H9 (cell line): ENCODE data around the gene SMNDC1. TPM values are rescaled to one million over a fixed set of nuclear protein-coding genes. Genes with fewer than 3 reads are reported as not detected.

Experiments
- DNase-seq: peaks from one replicate; pipeline ENCODE4 v3.0.0-alpha.2; 2017
- H2AFZ ChIP-seq: one replicate; pipeline ENCODE4 v1.6.1; 2013; ENCODE audit warnings: mild to moderate bottlenecking, low read length, control low read depth, moderate library complexity
- H2AK5ac ChIP-seq: 2 replicates; pipeline ENCODE4 v1.6.1; 2013; ENCODE audit warnings: low read length, control low read depth, mixed read lengths; ENCODE audit not compliant: insufficient read length
- H2BK120ac ChIP-seq: one replicate; pipeline ENCODE4 v1.6.1; 2013; ENCODE audit warnings: low read depth, mild to moderate bottlenecking, low read length, control low read depth, inconsistent platforms; ENCODE audit not compliant: poor library complexity, severe bottlenecking
- H2BK12ac ChIP-seq: 2 replicates; pipeline ENCODE4 v1.6.1; 2013; ENCODE audit warnings: low read length, control low read depth, mixed read lengths, low read depth; ENCODE audit not compliant: insufficient read length
- H2BK15ac ChIP-seq: 2 replicates; pipeline ENCODE4 v1.6.1; 2013; ENCODE audit warnings: low read depth, low read length, control low read depth
- H2BK20ac ChIP-seq: one replicate; pipeline ENCODE4 v1.6.1; 2013; ENCODE audit warnings: low read depth, mild to moderate bottlenecking, low read length, control low read depth, inconsistent platforms; ENCODE audit not compliant: poor library complexity, severe bottlenecking
- H2BK5ac ChIP-seq: 2 replicates; pipeline ENCODE4 v1.6.1; 2013; ENCODE audit warnings: low read length, control low read depth, mixed read lengths; ENCODE audit not compliant: insufficient read length
- H3K14ac ChIP-seq: 2 replicates; pipeline ENCODE4 v1.6.1; 2013; ENCODE audit warnings: low read length, control low read depth; ENCODE audit not compliant: insufficient read depth
- H3K18ac ChIP-seq: 2 replicates; pipeline ENCODE4 v1.6.1; 2013; ENCODE audit warnings: low read depth, mild to moderate bottlenecking, mixed read lengths, low read length, control low read depth; ENCODE audit not compliant: insufficient read length
- H3K23ac ChIP-seq: 2 replicates; pipeline ENCODE4 v1.6.1; 2013; ENCODE audit warnings: low read length, control low read depth, mixed read lengths, low read depth; ENCODE audit not compliant: insufficient read length
- H3K23me2 ChIP-seq: 2 replicates; pipeline ENCODE4 v1.6.1; 2013; ENCODE audit warnings: low read depth, mild to moderate bottlenecking, mixed read lengths, low read length, control low read depth; ENCODE audit not compliant: insufficient read length, poor library complexity, severe bottlenecking
- H3K27ac ChIP-seq: 2 replicates; pipeline ENCODE4 v1.5.1; 2013; ENCODE audit warnings: low read length, control low read depth, mixed read lengths, low read depth; ENCODE audit not compliant: insufficient read length
- H3K27me3 ChIP-seq: 2 replicates; pipeline ENCODE4 v1.6.1; 2013; ENCODE audit warnings: low read length, control low read depth, inconsistent platforms; ENCODE audit not compliant: insufficient read depth
- H3K4ac ChIP-seq: 2 replicates; pipeline ENCODE4 v1.6.1; 2013; ENCODE audit warnings: low read depth, mild to moderate bottlenecking, control low read depth, inconsistent platforms, low read length, moderate library complexity
- H3K4me1 ChIP-seq: 2 replicates; pipeline ENCODE4 v1.6.1; 2013; ENCODE audit warnings: low read length, control low read depth, inconsistent platforms; ENCODE audit not compliant: insufficient read depth
- H3K4me2 ChIP-seq: 2 replicates; pipeline ENCODE4 v1.6.1; 2013; ENCODE audit warnings: low read length, control low read depth, mixed read lengths; ENCODE audit not compliant: insufficient read length, insufficient read depth
- H3K56ac ChIP-seq: 2 replicates; pipeline ENCODE4 v1.6.1; 2013; ENCODE audit warnings: low read depth, mild to moderate bottlenecking, mixed read lengths, low read length, control low read depth; ENCODE audit not compliant: insufficient read length
- H3K79me1 ChIP-seq: 2 replicates; pipeline ENCODE4 v1.6.1; 2013; ENCODE audit warnings: low read depth, mild to moderate bottlenecking, moderate library complexity, low read length, control low read depth, inconsistent platforms; ENCODE audit not compliant: insufficient read depth, poor library complexity, severe bottlenecking
- H3K79me2 ChIP-seq: 2 replicates; pipeline ENCODE4 v1.6.1; 2013; ENCODE audit warnings: low read length, control low read depth, inconsistent platforms; ENCODE audit not compliant: insufficient read depth
- H3K9ac ChIP-seq: 2 replicates; pipeline ENCODE4 v1.6.1; 2013; ENCODE audit warnings: low read length, control low read depth, mixed read lengths; ENCODE audit not compliant: insufficient read length; ENCODE audit errors: extremely low read depth
- H3K9me3 ChIP-seq: one replicate; pipeline ENCODE4 v1.6.1; 2013; ENCODE audit warnings: low read depth, low read length, inconsistent platforms; ENCODE audit not compliant: control insufficient read depth
- H3T11ph ChIP-seq: one replicate; pipeline ENCODE4 v1.6.1; 2013; ENCODE audit warnings: mild to moderate bottlenecking, low read length, control low read depth, inconsistent platforms
- H4K20me1 ChIP-seq: one replicate; pipeline ENCODE4 v1.6.1; 2013; ENCODE audit not compliant: control insufficient read depth, insufficient read length, insufficient read depth
- H4K5ac ChIP-seq: 2 replicates; pipeline ENCODE4 v1.6.1; 2013; ENCODE audit warnings: low read depth, mild to moderate bottlenecking, mixed read lengths, low read length, control low read depth; ENCODE audit not compliant: insufficient read length
- H4K8ac ChIP-seq: replicated peaks from 2 replicates; pipeline ENCODE4 v1.6.1; 2013; ENCODE audit warnings: low read length, control low read depth, mixed read lengths, low read depth; ENCODE audit not compliant: insufficient read length
- H4K91ac ChIP-seq: 2 replicates; pipeline ENCODE4 v1.6.1; 2013; ENCODE audit warnings: low read depth, mild to moderate bottlenecking, moderate library complexity, mixed read lengths, low read length, control low read depth; ENCODE audit not compliant: insufficient read length
- H3K27ac Mint-ChIP-seq, 3 experiments: 2 replicates in 2 of 3; 3 replicates in 1 of 3; pipeline ENCODE4 v1.8.0; 2020 to 2021; ENCODE audit warnings: mixed read lengths in 3 of 3, mild to moderate bottlenecking in 1 of 3, moderate library complexity in 1 of 3
- H3K27me3 Mint-ChIP-seq: 2 replicates; pipeline ENCODE4 v1.8.0; 2021; ENCODE audit warnings: low read depth, mild to moderate bottlenecking, moderate library complexity, mixed read lengths
- H3K36me3 Mint-ChIP-seq, 3 experiments: 2 replicates in 2 of 3; 3 replicates in 1 of 3; pipeline ENCODE4 v1.8.0; 2020 to 2021; ENCODE audit warnings: low read depth in 3 of 3, mixed read lengths in 3 of 3; ENCODE audit not compliant: insufficient read depth in 1 of 3
- H3K4me1 Mint-ChIP-seq, 2 experiments: 2 replicates each; pipeline ENCODE4 v1.8.0; 2020; ENCODE audit warnings: mixed read lengths in 2 of 2
- H3K4me3 Mint-ChIP-seq, 2 experiments: 2 replicates in 1 of 2; 3 replicates in 1 of 2; pipeline ENCODE4 v1.8.0; 2020 to 2021; ENCODE audit warnings: mild to moderate bottlenecking in 2 of 2, mixed read lengths in 2 of 2, moderate library complexity in 1 of 2
- H3K9me3 Mint-ChIP-seq, 2 experiments: 2 replicates in 1 of 2; 3 replicates in 1 of 2; pipeline ENCODE4 v1.8.0; 2020; ENCODE audit warnings: mild to moderate bottlenecking in 2 of 2, mixed read lengths in 2 of 2, moderate library complexity in 1 of 2
- CTCF ChIP-seq: fragments of 200-600 bp; sonication (generic); conservative IDR thresholded peaks from 3 replicates; pipeline ENCODE4 v1.8.0; 2021; ENCODE audit warnings: antibody characterized with exemption, mild to moderate bottlenecking
- WGBS: extraction: QIAGEN DNeasy Blood & Tissue Kit; methylation state at CpG from one replicate; pipeline ENCODE4 v1.1.7; 2013; ENCODE audit warnings: missing lambda C conversion rate, low lambda C conversion rate, mixed read lengths; ENCODE audit not compliant: insufficient read length; ENCODE audit errors: extremely low coverage; 5-methylcytosine and 5-hydroxymethylcytosine counted together
- total RNA-seq: library from RNA; stranded (reverse); gene quantifications from 2 replicates; pipeline ENCODE4 v1.2.1, GENCODE V29; 2021

The SMNDC1 gene
- total RNA-seq, 1 experiment from 2014 or later = 55.7 TPM

DNA sequence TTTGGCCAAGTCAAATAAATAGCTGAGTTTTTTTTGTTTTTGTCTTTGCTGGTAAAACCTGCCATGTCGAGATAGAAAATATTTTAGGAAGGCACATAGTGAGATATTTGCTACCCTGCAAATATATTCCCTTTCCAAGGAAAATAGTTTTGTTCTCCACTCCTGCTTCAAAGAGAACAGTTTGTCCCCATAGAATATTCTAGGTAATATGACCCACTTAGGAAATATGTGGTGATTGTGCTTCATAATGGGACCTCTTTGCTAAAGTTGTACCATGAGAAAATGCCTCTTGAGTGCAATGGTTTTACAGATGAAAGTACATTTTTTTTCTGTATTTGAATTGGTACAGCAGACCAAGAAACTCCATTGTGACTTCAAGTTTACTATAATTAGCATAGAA, 41.6 kb downstream of the SMNDC1 start:
- no peak for DNase-seq
- H3K27ac Mint-ChIP-seq = no peak overlapping the region
- no peak for TF ChIP-seq CTCF
- Histone ChIP-seq H2BK12ac (no peak overlapping the region), H4K20me1 (no peaks in the 10 kb centered on the region), H3K27me3 (no peaks in the 10 kb centered on the region), H2BK120ac (no peak overlapping the region), H4K8ac (no peak overlapping the region), H3K9me3 (no peaks in the 10 kb centered on the region), H3K23ac (no peak overlapping the region), H3K4me1 (no peaks in the 10 kb centered on the region), H2BK5ac (no peak overlapping the region), H3K56ac (no peak overlapping the region), H4K5ac (no peak overlapping the region), H2BK15ac (no peak overlapping the region), H3K27ac (no peak overlapping the region), H3K23me2 (no peaks in the 10 kb centered on the region), H2BK20ac (no peak overlapping the region), H3K9ac (no peak overlapping the region), H3K18ac (no peak overlapping the region), H4K91ac (no peak overlapping the region), H2AK5ac (no peak overlapping the region), H3T11ph (no peak overlapping the region), H2AFZ (no peak overlapping the region), H3K79me2 (no peaks in the 10 kb centered on the region), H3K4me2 (no peak overlapping the region), H3K79me1 (no peaks in the 10 kb centered on the region), H3K14ac (no peak overlapping the region), H3K4ac (no peak overlapping the region)
- H3K4me1 Mint-ChIP-seq = no peaks in the 10 kb centered on the region
- no CpG with 5 or more reads among the region's 1 CpG for WGBS
- H3K9me3 Mint-ChIP-seq = no peaks in the 10 kb centered on the region
- no peak overlapping the region for H3K4me3 Mint-ChIP-seq
- H3K36me3 Mint-ChIP-seq = no peaks in the 10 kb centered on the region
- no peaks in the 10 kb centered on the region for H3K27me3 Mint-ChIP-seq
